ENCODE measurements around the gene MBNL1. TPM values are rescaled to one million over a fixed set of nuclear protein-coding genes. Genes with fewer than 3 reads are reported as not detected.

The MBNL1 gene
- polyA plus RNA-seq, 1 donor from 2014 or later = 12.7 TPM

- Histone ChIP-seq H3K79me2 (replicated peaks; ENCODE audit: insufficient read depth, low read length) (no peaks in the 10 kb centered on the region), H4K20me1 (ENCODE audit: insufficient read depth) (no peaks in the 10 kb centered on the region), H3K9me2 (ENCODE audit: insufficient read depth, low read length) (no peaks in the 10 kb centered on the region), H3K36me3 (ENCODE audit: insufficient read depth, low read length) (no peaks in the 10 kb centered on the region), H3K4me3 (ENCODE audit: low read length) (no peak overlapping the region), H2AFZ (ENCODE audit: low read depth, low read length) (no peak overlapping the region), H3K27ac (ENCODE audit: low read length) (no peak overlapping the region), H3K9ac (ENCODE audit: low read length) (no peak overlapping the region), H3F3A (ENCODE audit: insufficient read depth, low read length, poor library complexity, severe bottlenecking) (no peaks in the 10 kb centered on the region), H3K4me2 (ENCODE audit: low read length) (no peak overlapping the region), H3K27me3 (ENCODE audit: insufficient read depth, low read depth, low read length) (no peaks in the 10 kb centered on the region), H3K9me3 (ENCODE audit: low read length) (no peaks in the 10 kb centered on the region)
- TF ChIP-seq MXI1 (conservative IDR thresholded peaks at IDR 0.05; ENCODE audit: poor library complexity, severe bottlenecking) = no peak
- TF ChIP-seq CTCF (IDR thresholded peaks at IDR 0.05; ENCODE audit: poor library complexity, severe bottlenecking) = no peak
- no peak for TF ChIP-seq EZH2 (IDR thresholded peaks at IDR 0.05; ENCODE audit: borderline replicate concordance, insufficient read depth, low read length, poor library complexity, severe bottlenecking)
- TF ChIP-seq POLR2AphosphoS5 (IDR thresholded peaks at IDR 0.05) = no peak
- no peak for TF ChIP-seq REST (IDR thresholded peaks at IDR 0.05; ENCODE audit: borderline replicate concordance)
- no peak for TF ChIP-seq RAD21 (conservative IDR thresholded peaks at IDR 0.05)
- TF ChIP-seq TAF1 (IDR thresholded peaks at IDR 0.05; ENCODE audit: low read depth) = no peak
Observed at GRCh38 chr3:152470893-152471292, 202.2 kb downstream of the MBNL1 start.

GRCh38 chr3:152471814-152472671 lies 203.3 kb downstream of the MBNL1 start:
- Histone ChIP-seq H3K9me3 (ENCODE audit: low read length) (no peaks in the 10 kb centered on the region), H3K36me3 (ENCODE audit: insufficient read depth, low read length) (no peaks in the 10 kb centered on the region), H3K4me2 (ENCODE audit: low read length) (no peak overlapping the region), H3F3A (ENCODE audit: insufficient read depth, low read length, poor library complexity, severe bottlenecking) (no peaks in the 10 kb centered on the region), H3K4me3 (ENCODE audit: low read length) (no peak overlapping the region), H3K9ac (ENCODE audit: low read length) (no peak overlapping the region), H2AFZ (ENCODE audit: low read depth, low read length) (no peak overlapping the region), H4K20me1 (ENCODE audit: insufficient read depth) (no peaks in the 10 kb centered on the region), H3K79me2 (replicated peaks; ENCODE audit: insufficient read depth, low read length) (no peaks in the 10 kb centered on the region), H3K9me2 (ENCODE audit: insufficient read depth, low read length) (no peaks in the 10 kb centered on the region), H3K27ac (ENCODE audit: low read length) (no peak overlapping the region), H3K27me3 (ENCODE audit: insufficient read depth, low read depth, low read length) (no peaks in the 10 kb centered on the region)
- TF ChIP-seq MXI1 (conservative IDR thresholded peaks at IDR 0.05; ENCODE audit: poor library complexity, severe bottlenecking) (no peak), EP300 (conservative IDR thresholded peaks at IDR 0.05; ENCODE audit: poor library complexity, severe bottlenecking) (no peak), EZH2 (IDR thresholded peaks at IDR 0.05; ENCODE audit: borderline replicate concordance, insufficient read depth, low read length, poor library complexity, severe bottlenecking) (no peak), CTCF (IDR thresholded peaks at IDR 0.05; ENCODE audit: poor library complexity, severe bottlenecking) (peak; percentile 55), RAD21 (conservative IDR thresholded peaks at IDR 0.05) (peak; percentile 43), TAF1 (IDR thresholded peaks at IDR 0.05; ENCODE audit: low read depth) (no peak), SMC3 (conservative IDR thresholded peaks at IDR 0.05; ENCODE audit: poor library complexity) (peak; percentile 50), POLR2AphosphoS5 (IDR thresholded peaks at IDR 0.05) (no peak), REST (IDR thresholded peaks at IDR 0.05; ENCODE audit: borderline replicate concordance) (no peak)

Measured in neural cell (in vitro differentiated cells).